G401.6 (cell line): ENCODE data around the gene RBM12.
"Not testable (repeated sequence)": the region's sequence is repeated elsewhere in the genome, so short reads cannot be mapped to it uniquely, and the experiment has no call there.

Experiments
- FAIRE-seq: peaks from 2 replicates; lab custom pipeline; 2012; peaks lifted over from hg19 to GRCh38; lab: Jason Lieb, UNC

The RBM12 gene

GRCh38 chr20:35664466-35665206 is at the start of gene RBM12, which contains the start of gene CPNE1:
RBM12 (minus strand) TSS chr20:35664900; CDS start chr20:35655322, 9,578 bp downstream.
CPNE1 (minus strand) TSS chr20:35664900; CDS start chr20:35632923, 31,977 bp downstream.
- FAIRE-seq, result peak; percentile 82

- FAIRE-seq, result no peak
These were observed 49.4 kb upstream of the RBM12 start for GRCh38 chr20:35714127-35714526.

- not testable (repeated sequence) for FAIRE-seq
These were observed 48.4 kb upstream of the RBM12 start for GRCh38 chr20:35713120-35713519.

- no peak for FAIRE-seq
These were observed 47.0 kb upstream of the RBM12 start for GRCh38 chr20:35711588-35712209.

- no peak for FAIRE-seq
These were observed 46.3 kb upstream of the RBM12 start for GRCh38 chr20:35710884-35711587.

GRCh38 chr20:35710039-35710438 is 45.3 kb upstream of the RBM12 start:
- FAIRE-seq, result peak; percentile 25

- peak; percentile 76 for FAIRE-seq
These were observed 44.6 kb upstream of the RBM12 start for GRCh38 chr20:35709259-35709658.

GRCh38 chr20:35708502-35708901 is 43.8 kb upstream of the RBM12 start:
- FAIRE-seq, result no peak

GRCh38 chr20:35706591-35707529 is 42.2 kb upstream of the RBM12 start:
- not testable (repeated sequence) for FAIRE-seq

GRCh38 chr20:35705894-35706293 is 41.2 kb upstream of the RBM12 start:
- FAIRE-seq, result not testable (repeated sequence)

GRCh38 chr20:35704514-35705261 is 40.0 kb upstream of the RBM12 start:
- no peak for FAIRE-seq

- no peak for FAIRE-seq
These were observed 38.4 kb upstream of the RBM12 start for GRCh38 chr20:35702824-35703695.

- no peak for FAIRE-seq
These were observed 37.5 kb upstream of the RBM12 start for GRCh38 chr20:35702051-35702823.

- no peak for FAIRE-seq
These were observed 36.0 kb upstream of the RBM12 start for GRCh38 chr20:35700625-35701148.

GRCh38 chr20:35699957-35700624 is 35.4 kb upstream of the RBM12 start:
- no peak for FAIRE-seq

- FAIRE-seq, result peak; percentile 62
These were observed 34.6 kb upstream of the RBM12 start, which contains the start of the genes NFS1 and ROMO1 for GRCh38 chr20:35699127-35699956. NFS1 (minus strand) TSS chr20:35699352; CDS start chr20:35699288, 64 bp downstream. ROMO1 (plus strand) TSS chr20:35699405; CDS start chr20:35699633, 228 bp downstream.
